WTC11 (cell line): ENCODE data around the gene TBX10.
"Not testable (repeated sequence)": the region's sequence is repeated elsewhere in the genome, so short reads cannot be mapped to it uniquely, and the experiment has no call there.

Experiments
- CREM ChIP-seq: sonication (generic); formaldehyde crosslinking; IDR thresholded peaks from 2 replicates; pipeline ENCODE4 v1.8.1; 2022; ENCODE audit warnings: mild to moderate bottlenecking, missing genetic modification reagents, moderate library complexity
- ELF4 ChIP-seq: sonication (generic); formaldehyde crosslinking; IDR thresholded peaks from 2 replicates; pipeline ENCODE4 v1.8.1; 2022; ENCODE audit warnings: low read depth, mild to moderate bottlenecking, moderate library complexity, missing genetic modification reagents
- JUN ChIP-seq: sonication (generic); formaldehyde crosslinking; IDR thresholded peaks from 2 replicates; pipeline ENCODE4 v1.8.0; 2023; ENCODE audit warnings: mild to moderate bottlenecking, missing genetic modification reagents
- NR1H2 ChIP-seq: sonication (generic); formaldehyde crosslinking; IDR thresholded peaks from 2 replicates; pipeline ENCODE4 v1.9.0; 2021; ENCODE audit warnings: mild to moderate bottlenecking, moderate library complexity, missing genetic modification reagents
- PREB ChIP-seq: sonication (generic); formaldehyde crosslinking; IDR thresholded peaks from 2 replicates; pipeline ENCODE4 v1.8.1; 2022; ENCODE audit warnings: mild to moderate bottlenecking, missing genetic modification reagents, moderate library complexity, borderline replicate concordance
- TCF7 ChIP-seq: sonication (generic); formaldehyde crosslinking; IDR thresholded peaks from 2 replicates; pipeline ENCODE4 v1.8.0; 2022; ENCODE audit warnings: mild to moderate bottlenecking, low read depth, missing genetic modification reagents, moderate library complexity
- TF ChIP-seq, protein P1 (sequence below): fragments of 200-600 bp; IDR thresholded peaks from 2 replicates; pipeline ENCODE4 v1.8.0; 2022; ENCODE audit warnings: antibody characterized with exemption
- TF ChIP-seq, protein P2 (sequence below): sonication (generic); formaldehyde crosslinking; IDR thresholded peaks from 2 replicates; pipeline ENCODE4 v1.8.1; 2023; ENCODE audit warnings: mild to moderate bottlenecking, missing genetic modification reagents, moderate library complexity
- TF ChIP-seq, protein P3 (sequence below): sonication (generic); formaldehyde crosslinking; IDR thresholded peaks from 2 replicates; pipeline ENCODE4 v1.8.1; 2022; ENCODE audit warnings: missing genetic modification reagents, borderline replicate concordance
- TF ChIP-seq, protein P4 (sequence below): sonication (generic); formaldehyde crosslinking; IDR thresholded peaks from 2 replicates; pipeline ENCODE4 v1.8.0; 2022; ENCODE audit warnings: mild to moderate bottlenecking, missing genetic modification reagents

DNA sequence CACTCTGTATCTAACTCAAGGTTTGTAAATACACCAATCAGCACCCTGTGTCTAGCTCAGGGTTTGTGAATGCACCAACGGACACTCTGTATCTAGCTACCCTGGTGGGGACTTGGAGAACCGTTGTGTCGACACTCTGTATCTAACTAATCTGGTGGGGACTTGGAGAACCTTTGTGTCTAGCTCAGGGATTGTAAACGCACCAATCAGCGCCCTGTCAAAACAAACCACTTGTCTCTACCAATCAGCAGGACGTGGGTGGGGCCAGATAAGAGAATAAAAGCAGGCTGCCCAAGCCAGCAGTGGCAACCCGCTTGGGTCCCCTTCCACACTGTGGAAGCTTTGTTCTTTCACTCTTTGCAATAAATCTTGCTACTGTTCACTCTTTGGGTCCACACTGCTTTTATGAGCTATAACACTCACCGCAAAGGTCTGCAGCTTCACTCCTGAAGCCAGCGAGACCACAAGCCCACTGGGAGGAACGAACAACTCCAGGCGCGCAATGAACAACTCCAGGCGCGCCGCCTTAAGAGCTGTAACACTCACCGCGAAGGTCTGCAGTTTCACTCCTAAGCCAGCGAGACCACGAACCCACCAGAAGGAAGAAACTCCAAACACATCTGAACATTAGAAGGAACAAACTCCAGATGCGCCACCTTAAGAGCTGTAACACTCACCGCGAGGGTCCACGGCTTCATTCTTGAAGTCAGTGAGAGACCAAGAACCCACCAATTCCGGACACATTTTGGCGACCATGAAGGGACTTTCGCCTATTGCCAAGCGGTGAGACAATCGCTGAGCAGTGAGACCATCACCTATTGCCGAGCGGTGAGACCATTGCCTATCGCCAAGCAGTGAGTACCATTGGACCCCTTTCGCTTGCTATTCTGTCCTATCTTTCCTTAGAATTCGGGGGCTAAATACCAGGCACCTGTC lies 19.6 kb downstream of the TBX10 start:
- TF ChIP-seq TCF7, NR1H2, JUN, PREB, CREM, ELF4 (CRISPR knock-in tag): not testable (repeated sequence)
- TF ChIP-seq, protein P1, sequence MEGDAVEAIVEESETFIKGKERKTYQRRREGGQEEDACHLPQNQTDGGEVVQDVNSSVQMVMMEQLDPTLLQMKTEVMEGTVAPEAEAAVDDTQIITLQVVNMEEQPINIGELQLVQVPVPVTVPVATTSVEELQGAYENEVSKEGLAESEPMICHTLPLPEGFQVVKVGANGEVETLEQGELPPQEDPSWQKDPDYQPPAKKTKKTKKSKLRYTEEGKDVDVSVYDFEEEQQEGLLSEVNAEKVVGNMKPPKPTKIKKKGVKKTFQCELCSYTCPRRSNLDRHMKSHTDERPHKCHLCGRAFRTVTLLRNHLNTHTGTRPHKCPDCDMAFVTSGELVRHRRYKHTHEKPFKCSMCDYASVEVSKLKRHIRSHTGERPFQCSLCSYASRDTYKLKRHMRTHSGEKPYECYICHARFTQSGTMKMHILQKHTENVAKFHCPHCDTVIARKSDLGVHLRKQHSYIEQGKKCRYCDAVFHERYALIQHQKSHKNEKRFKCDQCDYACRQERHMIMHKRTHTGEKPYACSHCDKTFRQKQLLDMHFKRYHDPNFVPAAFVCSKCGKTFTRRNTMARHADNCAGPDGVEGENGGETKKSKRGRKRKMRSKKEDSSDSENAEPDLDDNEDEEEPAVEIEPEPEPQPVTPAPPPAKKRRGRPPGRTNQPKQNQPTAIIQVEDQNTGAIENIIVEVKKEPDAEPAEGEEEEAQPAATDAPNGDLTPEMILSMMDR, result not testable (repeated sequence)
- TF ChIP-seq, protein P2, sequence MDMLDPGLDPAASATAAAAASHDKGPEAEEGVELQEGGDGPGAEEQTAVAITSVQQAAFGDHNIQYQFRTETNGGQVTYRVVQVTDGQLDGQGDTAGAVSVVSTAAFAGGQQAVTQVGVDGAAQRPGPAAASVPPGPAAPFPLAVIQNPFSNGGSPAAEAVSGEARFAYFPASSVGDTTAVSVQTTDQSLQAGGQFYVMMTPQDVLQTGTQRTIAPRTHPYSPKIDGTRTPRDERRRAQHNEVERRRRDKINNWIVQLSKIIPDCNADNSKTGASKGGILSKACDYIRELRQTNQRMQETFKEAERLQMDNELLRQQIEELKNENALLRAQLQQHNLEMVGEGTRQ (CRISPR knock-in tag), result not testable (repeated sequence)
- TF ChIP-seq, protein P3, sequence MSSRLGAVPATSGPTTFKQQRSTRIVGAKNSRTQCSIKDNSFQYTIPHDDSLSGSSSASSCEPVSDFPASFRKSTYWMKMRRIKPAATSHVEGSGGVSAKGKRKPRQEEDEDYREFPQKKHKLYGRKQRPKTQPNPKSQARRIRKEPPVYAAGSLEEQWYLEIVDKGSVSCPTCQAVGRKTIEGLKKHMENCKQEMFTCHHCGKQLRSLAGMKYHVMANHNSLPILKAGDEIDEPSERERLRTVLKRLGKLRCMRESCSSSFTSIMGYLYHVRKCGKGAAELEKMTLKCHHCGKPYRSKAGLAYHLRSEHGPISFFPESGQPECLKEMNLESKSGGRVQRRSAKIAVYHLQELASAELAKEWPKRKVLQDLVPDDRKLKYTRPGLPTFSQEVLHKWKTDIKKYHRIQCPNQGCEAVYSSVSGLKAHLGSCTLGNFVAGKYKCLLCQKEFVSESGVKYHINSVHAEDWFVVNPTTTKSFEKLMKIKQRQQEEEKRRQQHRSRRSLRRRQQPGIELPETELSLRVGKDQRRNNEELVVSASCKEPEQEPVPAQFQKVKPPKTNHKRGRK (CRISPR knock-in tag), result not testable (repeated sequence)
- TF ChIP-seq, protein P4, sequence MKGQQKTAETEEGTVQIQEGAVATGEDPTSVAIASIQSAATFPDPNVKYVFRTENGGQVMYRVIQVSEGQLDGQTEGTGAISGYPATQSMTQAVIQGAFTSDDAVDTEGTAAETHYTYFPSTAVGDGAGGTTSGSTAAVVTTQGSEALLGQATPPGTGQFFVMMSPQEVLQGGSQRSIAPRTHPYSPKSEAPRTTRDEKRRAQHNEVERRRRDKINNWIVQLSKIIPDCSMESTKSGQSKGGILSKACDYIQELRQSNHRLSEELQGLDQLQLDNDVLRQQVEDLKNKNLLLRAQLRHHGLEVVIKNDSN (CRISPR knock-in tag), result not testable (repeated sequence)
